ENCODE results near the gene PLXDC1. TPM values are rescaled to one million over a fixed set of nuclear protein-coding genes. Genes with fewer than 3 reads are reported as not detected.
"Not testable (repeated sequence)": the region's sequence is repeated elsewhere in the genome, so short reads cannot be mapped to it uniquely, and the experiment has no call there.

Gene PLXDC1
- total RNA-seq, 2 experiments from 2014 or later, result 9.6 to 17.9 TPM

- no peak overlapping the region for H3K27ac Mint-ChIP-seq
- no peaks in the 10 kb centered on the region for H3K9me3 Mint-ChIP-seq
- H3K27me3 Mint-ChIP-seq, result peaks cover 7% of the 10 kb centered on the region
- H3K4me3 Mint-ChIP-seq, result no peak overlapping the region
- no peak for DNase-seq
- H3K36me3 Mint-ChIP-seq, result no peaks in the 10 kb centered on the region
- peaks cover 10% of the 10 kb centered on the region for H3K4me1 Mint-ChIP-seq
- POLR2A ChIA-PET, result no interaction called here
- no peak for ATAC-seq (ENCODE audit: low read depth)
These were observed 6.3 kb downstream of the PLXDC1 start for GRCh38 chr17:39145143-39145542.

GRCh38 chr17:39144416-39144840, 7.0 kb downstream of the PLXDC1 start:
- Mint-ChIP-seq H3K4me3 (no peak overlapping the region), H3K4me1 (peaks cover 6% of the 10 kb centered on the region), H3K9me3 (no peaks in the 10 kb centered on the region), H3K27ac (no peak overlapping the region), H3K27me3 (peaks cover 3% of the 10 kb centered on the region), H3K36me3 (no peaks in the 10 kb centered on the region)
- DNase-seq, result no peak
- ATAC-seq (ENCODE audit: low read depth), result no peak
- POLR2A ChIA-PET, result no interaction called here

GRCh38 chr17:39143552-39144093, 7.8 kb downstream of the PLXDC1 start:
- no peak for DNase-seq
- Mint-ChIP-seq H3K4me3 (no peak overlapping the region), H3K4me1 (peaks cover 6% of the 10 kb centered on the region), H3K27me3 (peaks cover 3% of the 10 kb centered on the region), H3K27ac (no peak overlapping the region), H3K36me3 (no peaks in the 10 kb centered on the region), H3K9me3 (no peaks in the 10 kb centered on the region)
- POLR2A ChIA-PET, result interaction anchor here (0.6 kb wide), 1 partner anchor 55 kb away, joined by 3 read pairs; no protein-coding TSS in a partner anchor
- no peak for ATAC-seq (ENCODE audit: low read depth)

- H3K4me1 Mint-ChIP-seq, result peaks cover 3% of the 10 kb centered on the region
- no peaks in the 10 kb centered on the region for H3K36me3 Mint-ChIP-seq
- no peak for DNase-seq
- no peak overlapping the region for H3K27ac Mint-ChIP-seq
- no peaks in the 10 kb centered on the region for H3K27me3 Mint-ChIP-seq
- no peak for ATAC-seq (ENCODE audit: low read depth)
- H3K9me3 Mint-ChIP-seq, result no peaks in the 10 kb centered on the region
- no peak overlapping the region for H3K4me3 Mint-ChIP-seq
- POLR2A ChIA-PET, result no interaction called here
These were observed 9.3 kb downstream of the PLXDC1 start for GRCh38 chr17:39141915-39142664.

GRCh38 chr17:39141294-39141693, 10.1 kb downstream of the PLXDC1 start:
- Mint-ChIP-seq H3K27me3 (no peaks in the 10 kb centered on the region), H3K27ac (no peak overlapping the region), H3K9me3 (no peaks in the 10 kb centered on the region), H3K4me1 (peaks cover 3% of the 10 kb centered on the region), H3K4me3 (no peak overlapping the region), H3K36me3 (no peaks in the 10 kb centered on the region)
- POLR2A ChIA-PET, result no interaction called here
- no peak for DNase-seq
- no peak for ATAC-seq (ENCODE audit: low read depth)

- Mint-ChIP-seq H3K4me3 (no peak overlapping the region), H3K27ac (no peak overlapping the region), H3K4me1 (peaks cover 3% of the 10 kb centered on the region), H3K27me3 (peaks cover 3% of the 10 kb centered on the region), H3K9me3 (no peaks in the 10 kb centered on the region), H3K36me3 (no peaks in the 10 kb centered on the region)
- ATAC-seq (ENCODE audit: low read depth) (no peak), DNase-seq (no peak)
- POLR2A ChIA-PET, result no interaction called here
These were observed 11.9 kb downstream of the PLXDC1 start for GRCh38 chr17:39139561-39139960.

GRCh38 chr17:39139161-39139511, 12.3 kb downstream of the PLXDC1 start:
- H3K9me3 Mint-ChIP-seq, result no peaks in the 10 kb centered on the region
- ATAC-seq (ENCODE audit: low read depth) (no peak), DNase-seq (no peak)
- H3K36me3 Mint-ChIP-seq, result no peaks in the 10 kb centered on the region
- POLR2A ChIA-PET, result no interaction called here
- no peak overlapping the region for H3K4me3 Mint-ChIP-seq
- H3K27me3 Mint-ChIP-seq, result peaks cover 3% of the 10 kb centered on the region
- H3K4me1 Mint-ChIP-seq, result no peaks in the 10 kb centered on the region
- no peak overlapping the region for H3K27ac Mint-ChIP-seq

- no peaks in the 10 kb centered on the region for H3K4me1 Mint-ChIP-seq
- H3K27me3 Mint-ChIP-seq, result peaks cover 3% of the 10 kb centered on the region
- no peak overlapping the region for H3K4me3 Mint-ChIP-seq
- no peaks in the 10 kb centered on the region for H3K9me3 Mint-ChIP-seq
- H3K27ac Mint-ChIP-seq, result no peak overlapping the region
- POLR2A ChIA-PET, result no interaction called here
- ATAC-seq (ENCODE audit: low read depth) (no peak), DNase-seq (no peak)
- no peaks in the 10 kb centered on the region for H3K36me3 Mint-ChIP-seq
These were observed 12.8 kb downstream of the PLXDC1 start for GRCh38 chr17:39138431-39139160.

- Mint-ChIP-seq H3K27ac (no peak overlapping the region), H3K4me1 (no peaks in the 10 kb centered on the region), H3K36me3 (no peaks in the 10 kb centered on the region), H3K27me3 (peaks cover 5% of the 10 kb centered on the region), H3K4me3 (no peak overlapping the region), H3K9me3 (no peaks in the 10 kb centered on the region)
- POLR2A ChIA-PET, result no interaction called here
- DNase-seq (no peak), ATAC-seq (ENCODE audit: low read depth) (no peak)
These were observed 16.6 kb downstream of the PLXDC1 start for GRCh38 chr17:39134878-39135277.

- Mint-ChIP-seq H3K4me1 (no peaks in the 10 kb centered on the region), H3K36me3 (no peaks in the 10 kb centered on the region), H3K27ac (peak overlapping the region; percentile 25), H3K4me3 (no peak overlapping the region), H3K27me3 (peaks cover 5% of the 10 kb centered on the region), H3K9me3 (no peaks in the 10 kb centered on the region)
- no peak for ATAC-seq (ENCODE audit: low read depth)
- DNase-seq, result no peak
- POLR2A ChIA-PET, result no interaction called here
These were observed 19.2 kb downstream of the PLXDC1 start for GRCh38 chr17:39132192-39132610.

- Mint-ChIP-seq H3K36me3 (no peaks in the 10 kb centered on the region), H3K27ac (no peak overlapping the region), H3K27me3 (peaks cover 5% of the 10 kb centered on the region), H3K9me3 (no peaks in the 10 kb centered on the region), H3K4me1 (no peaks in the 10 kb centered on the region), H3K4me3 (no peak overlapping the region)
- ATAC-seq (ENCODE audit: low read depth), result no peak
- no peak for DNase-seq
- POLR2A ChIA-PET, result no interaction called here
These were observed 19.8 kb downstream of the PLXDC1 start for GRCh38 chr17:39131616-39132015.

GRCh38 chr17:39130205-39130604, 21.2 kb downstream of the PLXDC1 start:
- POLR2A ChIA-PET, result no interaction called here
- peaks cover 5% of the 10 kb centered on the region for H3K27me3 Mint-ChIP-seq
- H3K4me3 Mint-ChIP-seq, result no peak overlapping the region
- H3K9me3 Mint-ChIP-seq, result no peaks in the 10 kb centered on the region
- no peak overlapping the region for H3K27ac Mint-ChIP-seq
- ATAC-seq (ENCODE audit: low read depth) (no peak), DNase-seq (no peak)
- no peaks in the 10 kb centered on the region for H3K4me1 Mint-ChIP-seq
- no peaks in the 10 kb centered on the region for H3K36me3 Mint-ChIP-seq

GRCh38 chr17:39129544-39129943, 21.9 kb downstream of the PLXDC1 start:
- POLR2A ChIA-PET; DNase-seq; H3K4me1 Mint-ChIP-seq; H3K27ac Mint-ChIP-seq; H3K4me3 Mint-ChIP-seq; H3K9me3 Mint-ChIP-seq; ATAC-seq (ENCODE audit: low read depth); H3K27me3 Mint-ChIP-seq; H3K36me3 Mint-ChIP-seq: not testable (repeated sequence)

- no peak overlapping the region for H3K4me3 Mint-ChIP-seq
- H3K4me1 Mint-ChIP-seq, result no peaks in the 10 kb centered on the region
- H3K9me3 Mint-ChIP-seq, result no peaks in the 10 kb centered on the region
- ATAC-seq (ENCODE audit: low read depth) (no peak), DNase-seq (no peak)
- POLR2A ChIA-PET, result no interaction called here
- H3K27me3 Mint-ChIP-seq, result peaks cover 2% of the 10 kb centered on the region
- H3K36me3 Mint-ChIP-seq, result no peaks in the 10 kb centered on the region
- H3K27ac Mint-ChIP-seq, result no peak overlapping the region
These were observed 25.0 kb downstream of the PLXDC1 start for GRCh38 chr17:39126436-39126835.
